Neutrophil (primary cell): Measurements from ENCODE around the gene HTR1B.

Source experiments
- H3K27ac ChIP-seq: fragments of 200-600 bp; sonication (generic); 2 replicates; pipeline ENCODE4 v1.5.1; 2016; ENCODE audit warnings: mild to moderate bottlenecking, moderate library complexity
- H3K27me3 ChIP-seq: fragments of 200-600 bp; sonication (generic); 2 replicates; pipeline ENCODE4 v1.6.0; 2016; ENCODE audit warnings: mild to moderate bottlenecking
- H3K36me3 ChIP-seq: fragments of 200-600 bp; sonication (generic); 2 replicates; pipeline ENCODE4 v1.5.1; 2017
- H3K4me1 ChIP-seq, 2 experiments: fragments of 200-600 bp in 1 of 2; sonication (generic) in 1 of 2; 1 replicate in 1 of 2; 2 replicates in 1 of 2; pipeline versions ENCODE4 v1.5.1 to v1.6.1; 2013 to 2016; ENCODE audit warnings: low read depth in 1 of 2, low read length in 1 of 2, mild to moderate bottlenecking in 1 of 2, moderate library complexity in 1 of 2; ENCODE audit not compliant: control insufficient read depth in 1 of 2, insufficient read depth in 1 of 2
- H3K4me3 ChIP-seq, 2 experiments: fragments of 200-600 bp in 1 of 2; sonication (generic) in 1 of 2; 1 replicate in 1 of 2; 2 replicates in 1 of 2; pipeline ENCODE4 v1.5.1; 2013 to 2016; ENCODE audit warnings: low read depth in 1 of 2, low read length in 1 of 2, mild to moderate bottlenecking in 1 of 2, moderate library complexity in 1 of 2
- H3K9me3 ChIP-seq: fragments of 200-600 bp; sonication (generic); 2 replicates; pipeline ENCODE4 v1.5.1; 2016
- TF ChIP-seq, protein P1 (sequence below): fragments of 200-600 bp; sonication (generic); IDR thresholded peaks from 2 replicates; pipeline ENCODE4 v1.5.1; 2016; ENCODE audit warnings: antibody characterized with exemption

HTR1B gene

DNA sequence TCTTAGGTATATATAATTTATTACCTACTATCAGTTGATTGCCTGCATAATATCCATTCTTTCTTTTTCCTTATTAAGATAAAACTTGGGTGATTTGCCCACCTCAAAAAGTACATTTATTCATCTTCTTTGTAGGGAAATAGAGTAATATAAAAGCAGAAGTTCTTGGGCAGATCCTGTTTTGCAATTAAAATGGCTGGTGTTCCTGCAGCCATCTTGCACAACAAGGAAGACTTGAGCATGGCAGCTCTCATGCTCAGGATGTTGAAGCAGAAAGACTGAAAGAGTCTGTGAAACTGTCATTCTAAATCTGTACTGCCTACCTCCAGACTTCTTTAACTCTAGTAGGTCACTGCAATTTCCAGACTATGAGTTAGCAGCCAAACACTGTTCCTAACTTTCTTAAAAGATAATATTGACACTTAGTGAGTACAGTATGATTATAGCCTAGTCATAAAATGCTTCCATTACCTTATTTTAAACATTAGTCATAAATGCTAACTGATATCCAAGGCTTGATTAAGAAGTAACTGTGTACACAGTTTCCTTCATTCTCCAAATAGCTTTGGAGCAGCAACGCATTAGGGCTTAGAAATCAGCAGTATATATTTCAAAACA lies 24.6 kb upstream of the HTR1B start:
- no peak overlapping the region for H3K4me3 ChIP-seq
- H3K27ac ChIP-seq: no peak overlapping the region
- H3K36me3 ChIP-seq: no peaks in the 10 kb centered on the region
- H3K4me1 ChIP-seq: no peaks in the 10 kb centered on the region
- no peaks in the 10 kb centered on the region for H3K27me3 ChIP-seq
- no peaks in the 10 kb centered on the region for H3K9me3 ChIP-seq
- TF ChIP-seq, protein P1, sequence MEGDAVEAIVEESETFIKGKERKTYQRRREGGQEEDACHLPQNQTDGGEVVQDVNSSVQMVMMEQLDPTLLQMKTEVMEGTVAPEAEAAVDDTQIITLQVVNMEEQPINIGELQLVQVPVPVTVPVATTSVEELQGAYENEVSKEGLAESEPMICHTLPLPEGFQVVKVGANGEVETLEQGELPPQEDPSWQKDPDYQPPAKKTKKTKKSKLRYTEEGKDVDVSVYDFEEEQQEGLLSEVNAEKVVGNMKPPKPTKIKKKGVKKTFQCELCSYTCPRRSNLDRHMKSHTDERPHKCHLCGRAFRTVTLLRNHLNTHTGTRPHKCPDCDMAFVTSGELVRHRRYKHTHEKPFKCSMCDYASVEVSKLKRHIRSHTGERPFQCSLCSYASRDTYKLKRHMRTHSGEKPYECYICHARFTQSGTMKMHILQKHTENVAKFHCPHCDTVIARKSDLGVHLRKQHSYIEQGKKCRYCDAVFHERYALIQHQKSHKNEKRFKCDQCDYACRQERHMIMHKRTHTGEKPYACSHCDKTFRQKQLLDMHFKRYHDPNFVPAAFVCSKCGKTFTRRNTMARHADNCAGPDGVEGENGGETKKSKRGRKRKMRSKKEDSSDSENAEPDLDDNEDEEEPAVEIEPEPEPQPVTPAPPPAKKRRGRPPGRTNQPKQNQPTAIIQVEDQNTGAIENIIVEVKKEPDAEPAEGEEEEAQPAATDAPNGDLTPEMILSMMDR: no peak

DNA sequence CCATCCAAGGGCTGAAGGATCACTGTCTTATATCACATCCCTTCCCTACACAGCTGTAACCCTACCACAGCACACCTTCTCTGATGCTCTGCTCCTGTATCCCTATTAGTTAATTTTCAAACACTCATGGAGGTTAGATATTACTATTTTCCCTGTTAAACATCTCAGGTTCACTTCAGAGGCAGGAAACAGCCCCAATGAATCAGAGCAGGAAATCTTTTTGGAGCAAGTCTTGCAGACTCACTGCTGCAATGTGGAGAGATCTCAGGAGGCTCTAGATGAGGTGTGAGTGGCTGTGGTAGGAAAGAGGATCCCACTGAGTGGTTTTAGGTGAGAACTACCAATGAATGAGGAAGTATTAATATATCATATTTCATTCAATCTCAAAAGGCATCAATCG lies 19.7 kb upstream of the HTR1B start:
- Histone ChIP-seq H3K9me3 (no peaks in the 10 kb centered on the region), H3K4me3 (no peak overlapping the region), H3K27me3 (no peaks in the 10 kb centered on the region), H3K27ac (no peak overlapping the region), H3K4me1 (no peaks in the 10 kb centered on the region), H3K36me3 (no peaks in the 10 kb centered on the region)
- TF ChIP-seq, protein P1: no peak

DNA sequence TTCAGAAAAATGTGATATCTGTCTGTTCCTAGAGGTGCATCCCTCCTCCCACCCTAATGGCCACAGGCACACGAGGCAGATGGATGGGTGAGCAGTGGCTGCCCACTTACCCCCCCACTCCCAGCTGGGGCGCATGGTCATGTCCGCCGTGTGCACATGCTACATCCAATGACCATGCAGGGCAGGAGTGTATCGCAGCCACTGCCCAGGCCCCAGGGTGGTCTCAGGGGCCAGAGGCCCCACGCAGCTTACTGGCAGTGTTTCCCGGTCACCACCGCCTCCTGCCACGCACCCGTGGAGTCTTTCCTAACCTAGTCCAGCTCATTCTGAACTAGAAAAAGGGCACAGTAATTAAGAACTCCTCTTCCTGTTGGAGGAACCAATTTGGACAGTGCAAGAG lies 11.7 kb upstream of the HTR1B start:
- TF ChIP-seq, protein P1: no peak
- no peak overlapping the region for H3K27ac ChIP-seq

DNA sequence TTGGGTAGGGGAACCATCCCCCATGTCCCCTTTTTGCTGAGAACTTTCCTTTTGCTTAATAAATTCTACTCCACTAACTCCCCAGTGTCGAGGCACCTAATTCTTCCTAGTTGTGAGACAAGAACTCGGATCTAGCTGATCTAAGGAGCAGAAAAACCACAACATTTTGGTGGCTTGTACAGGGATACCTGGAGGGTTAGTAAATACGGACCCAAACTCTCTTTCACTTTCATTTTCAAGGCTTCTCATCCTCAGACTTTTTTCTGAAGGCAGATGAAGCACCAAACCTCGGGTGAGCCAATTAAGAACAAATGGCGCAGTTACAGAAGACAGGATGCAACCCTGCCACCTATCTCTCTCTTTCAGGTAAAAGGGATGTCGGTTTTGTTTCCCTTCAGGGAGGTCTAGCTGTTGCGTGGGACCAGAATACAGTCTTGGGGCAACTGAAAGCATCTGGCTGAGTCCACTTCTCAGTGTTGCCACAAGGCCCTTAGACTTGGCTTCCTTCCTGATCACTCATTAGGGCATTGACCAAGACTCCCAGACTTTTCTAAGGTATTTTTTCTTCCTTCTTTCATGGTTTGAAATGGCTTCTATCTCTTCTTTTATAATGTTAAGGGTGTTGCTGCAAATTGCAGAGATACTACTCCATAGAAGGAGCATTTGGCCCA lies 11.1 kb upstream of the HTR1B start:
- Histone ChIP-seq H3K4me1 (no peaks in the 10 kb centered on the region), H3K27ac (no peak overlapping the region), H3K36me3 (no peaks in the 10 kb centered on the region), H3K27me3 (no peaks in the 10 kb centered on the region), H3K4me3 (no peak overlapping the region), H3K9me3 (no peaks in the 10 kb centered on the region)
- TF ChIP-seq, protein P1: no peak

More for the DNA sequence above, 11.7 kb upstream of the HTR1B start:
- Histone ChIP-seq H3K27me3 (no peaks in the 10 kb centered on the region), H3K4me3 (no peak overlapping the region), H3K9me3 (no peaks in the 10 kb centered on the region), H3K4me1 (no peaks in the 10 kb centered on the region), H3K36me3 (no peaks in the 10 kb centered on the region)

DNA sequence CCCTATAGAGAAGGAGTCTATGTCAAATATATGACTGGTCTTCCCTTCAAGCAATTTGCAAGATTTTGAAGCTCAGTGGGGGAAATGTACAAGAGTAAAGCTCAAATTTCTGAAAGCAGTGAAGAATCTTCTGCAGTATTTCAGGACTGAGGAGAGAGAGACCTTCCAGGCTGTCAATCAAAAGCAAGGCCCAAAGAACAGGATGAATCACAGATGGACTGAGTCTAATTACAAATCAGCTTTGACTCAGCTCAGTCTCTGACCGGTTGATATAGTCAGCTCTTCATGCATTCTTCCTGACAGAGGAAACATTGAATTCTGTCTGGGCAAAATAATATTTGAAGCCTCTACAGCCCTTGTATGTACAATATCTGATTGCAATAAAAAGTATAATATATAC lies 7.7 kb upstream of the HTR1B start:
- no peaks in the 10 kb centered on the region for H3K9me3 ChIP-seq
- no peaks in the 10 kb centered on the region for H3K36me3 ChIP-seq
- H3K4me1 ChIP-seq: peaks cover 0 to 8% of the 10 kb centered on the region in 2 experiments
- TF ChIP-seq, protein P1: no peak
- H3K4me3 ChIP-seq: no peak overlapping the region
- peaks cover 30% of the 10 kb centered on the region for H3K27me3 ChIP-seq
- H3K27ac ChIP-seq: no peak overlapping the region
